Mesendoderm (in vitro differentiated cells): ENCODE results near the gene CLSTN3.
A peak's percentile ranks its signal among the peaks of the same experiment; 100 is the strongest.

Source experiments
- DNase-seq: peaks from one replicate; pipeline ENCODE4 v3.0.0; 2013
- H2AK5ac ChIP-seq: 2 replicates; pipeline ENCODE4 v1.6.1; 2013; ENCODE audit warnings: low read length, inconsistent platforms
- H2BK120ac ChIP-seq: 2 replicates; pipeline ENCODE4 v1.6.1; 2013; ENCODE audit warnings: low read depth, mild to moderate bottlenecking, low read length, moderate library complexity, mixed read lengths
- H2BK15ac ChIP-seq: replicated peaks from 2 replicates; pipeline ENCODE4 v1.6.1; 2013; ENCODE audit warnings: low read depth, mild to moderate bottlenecking, moderate library complexity
- H2BK5ac ChIP-seq: 2 replicates; pipeline ENCODE4 v1.6.1; 2013; ENCODE audit warnings: low read length, inconsistent platforms
- H3K18ac ChIP-seq: 2 replicates; pipeline ENCODE4 v1.6.1; 2013; ENCODE audit warnings: mild to moderate bottlenecking, low read length, mixed read lengths
- H3K23ac ChIP-seq: one replicate; pipeline ENCODE4 v1.6.1; 2013; ENCODE audit warnings: low read length
- H3K27ac ChIP-seq: 2 replicates; pipeline ENCODE4 v1.5.1; 2013; ENCODE audit warnings: low read depth, mild to moderate bottlenecking, inconsistent platforms, low read length, moderate library complexity
- H3K27me3 ChIP-seq: 2 replicates; pipeline ENCODE4 v1.6.1; 2013; ENCODE audit warnings: low read length, control low read depth, mild to moderate bottlenecking, inconsistent platforms; ENCODE audit not compliant: insufficient read depth, poor library complexity
- H3K36me3 ChIP-seq: 2 replicates; pipeline ENCODE4 v1.6.1; 2013; ENCODE audit warnings: low read length, inconsistent platforms; ENCODE audit not compliant: control insufficient read depth, insufficient read depth
- H3K4ac ChIP-seq: one replicate; pipeline ENCODE4 v1.6.1; 2013; ENCODE audit warnings: low read depth, mild to moderate bottlenecking, low read length, moderate library complexity
- H3K4me1 ChIP-seq: 2 replicates; pipeline ENCODE4 v1.6.1; 2013; ENCODE audit warnings: low read depth, low read length, inconsistent platforms; ENCODE audit not compliant: control insufficient read depth
- H3K4me2 ChIP-seq: 2 replicates; pipeline ENCODE4 v1.6.1; 2013; ENCODE audit warnings: low read length
- H3K4me3 ChIP-seq: 2 replicates; pipeline ENCODE4 v1.5.1; 2013; ENCODE audit warnings: mild to moderate bottlenecking, low read length
- H3K56ac ChIP-seq: one replicate; pipeline ENCODE4 v1.6.1; 2013; ENCODE audit warnings: low read length
- H3K79me1 ChIP-seq: 2 replicates; pipeline ENCODE4 v1.6.1; 2013; ENCODE audit warnings: low read length, inconsistent platforms
- H3K79me2 ChIP-seq: 2 replicates; pipeline ENCODE4 v1.6.1; 2013; ENCODE audit warnings: mild to moderate bottlenecking, low read length; ENCODE audit not compliant: control insufficient read depth, insufficient read depth
- H3K9ac ChIP-seq: 2 replicates; pipeline ENCODE4 v1.6.1; 2013; ENCODE audit warnings: low read length, inconsistent platforms
- H4K5ac ChIP-seq: one replicate; pipeline ENCODE4 v1.6.1; 2013; ENCODE audit warnings: low read length
- H4K8ac ChIP-seq: one replicate; pipeline ENCODE4 v1.6.1; 2013; ENCODE audit warnings: low read depth, mild to moderate bottlenecking, control low read depth, low read length, moderate library complexity
- WGBS: extraction: QIAGEN DNeasy Blood & Tissue Kit; methylation state at CpG from one replicate; pipeline ENCODE4 v1.1.7; 2013; ENCODE audit warnings: low lambda C conversion rate, missing lambda C conversion rate; ENCODE audit not compliant: insufficient coverage; ENCODE audit errors: extremely low coverage; 5-methylcytosine and 5-hydroxymethylcytosine counted together

CLSTN3 gene

DNA sequence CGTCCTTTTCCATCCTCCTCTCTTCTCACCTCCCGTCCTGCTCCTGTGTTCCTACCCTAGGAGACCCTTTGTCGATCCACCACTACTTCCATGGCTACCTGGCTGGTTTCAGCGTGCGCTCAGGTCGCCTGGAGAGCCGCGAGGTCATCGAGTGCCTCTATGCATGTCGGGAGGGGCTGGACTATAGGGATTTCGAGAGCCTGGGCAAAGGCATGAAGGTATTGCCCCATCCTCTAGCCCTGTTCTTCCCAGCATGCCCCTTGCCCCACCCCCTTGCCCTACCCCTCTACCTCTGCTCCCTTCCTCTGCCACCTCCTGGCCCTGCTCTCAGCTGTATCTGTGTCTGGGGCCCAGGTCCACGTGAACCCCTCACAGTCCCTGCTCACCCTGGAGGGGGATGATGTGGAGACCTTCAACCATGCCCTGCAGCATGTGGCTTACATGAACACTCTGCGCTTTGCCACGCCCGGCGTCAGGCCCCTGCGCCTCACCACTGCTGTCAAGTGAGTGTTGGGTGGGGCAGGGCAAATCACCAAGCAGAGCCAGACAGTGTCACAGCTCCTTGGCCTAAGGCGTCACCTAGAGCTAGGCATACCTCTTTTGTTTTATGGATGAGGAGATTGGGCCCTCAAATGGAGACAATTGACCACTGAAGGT is 12.8 kb downstream of the CLSTN3 start:
- H3K79me2 ChIP-seq: no peaks in the 10 kb centered on the region
- no peak overlapping the region for H4K5ac ChIP-seq
- no peak overlapping the region for H3K9ac ChIP-seq
- no peak overlapping the region for H3K56ac ChIP-seq
- no peak overlapping the region for H3K4ac ChIP-seq
- H2BK5ac ChIP-seq: no peak overlapping the region
- no peak overlapping the region for H3K18ac ChIP-seq
- H2AK5ac ChIP-seq: no peak overlapping the region
- H3K4me3 ChIP-seq: no peak overlapping the region
- no peaks in the 10 kb centered on the region for H3K36me3 ChIP-seq
- DNase-seq: no peak
- H4K8ac ChIP-seq: no peak overlapping the region
- H2BK120ac ChIP-seq: no peak overlapping the region
- no peaks in the 10 kb centered on the region for H3K27me3 ChIP-seq
- no peak overlapping the region for H3K4me2 ChIP-seq
- H3K79me1 ChIP-seq: no peaks in the 10 kb centered on the region
- H3K23ac ChIP-seq: no peak overlapping the region
- no peaks in the 10 kb centered on the region for H3K4me1 ChIP-seq
- no peak overlapping the region for H2BK15ac ChIP-seq
- no CpG with 5 or more reads among the region's 18 CpGs for WGBS
- no peak overlapping the region for H3K27ac ChIP-seq

DNA sequence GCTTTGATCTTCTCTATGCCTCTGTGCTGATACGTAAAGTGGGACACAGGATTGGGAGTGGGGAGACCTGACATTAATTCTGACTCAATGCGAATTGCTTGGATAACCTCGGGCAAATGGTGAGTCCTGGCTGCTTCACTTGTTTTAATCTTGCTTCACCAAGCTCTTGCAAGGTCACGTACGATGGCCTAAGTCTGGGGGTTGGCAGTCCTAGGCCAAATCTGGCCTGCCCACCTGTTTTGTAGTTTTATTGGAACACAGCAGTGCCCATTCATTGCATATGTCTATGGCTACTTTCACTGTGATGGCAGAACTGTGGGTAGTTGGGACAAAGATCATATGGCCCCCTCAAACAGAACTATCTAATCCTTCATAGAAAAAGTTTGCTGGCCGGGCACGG is 13.4 kb downstream of the CLSTN3 start:
- no CpG with 5 or more reads among the region's 7 CpGs for WGBS

DNA sequence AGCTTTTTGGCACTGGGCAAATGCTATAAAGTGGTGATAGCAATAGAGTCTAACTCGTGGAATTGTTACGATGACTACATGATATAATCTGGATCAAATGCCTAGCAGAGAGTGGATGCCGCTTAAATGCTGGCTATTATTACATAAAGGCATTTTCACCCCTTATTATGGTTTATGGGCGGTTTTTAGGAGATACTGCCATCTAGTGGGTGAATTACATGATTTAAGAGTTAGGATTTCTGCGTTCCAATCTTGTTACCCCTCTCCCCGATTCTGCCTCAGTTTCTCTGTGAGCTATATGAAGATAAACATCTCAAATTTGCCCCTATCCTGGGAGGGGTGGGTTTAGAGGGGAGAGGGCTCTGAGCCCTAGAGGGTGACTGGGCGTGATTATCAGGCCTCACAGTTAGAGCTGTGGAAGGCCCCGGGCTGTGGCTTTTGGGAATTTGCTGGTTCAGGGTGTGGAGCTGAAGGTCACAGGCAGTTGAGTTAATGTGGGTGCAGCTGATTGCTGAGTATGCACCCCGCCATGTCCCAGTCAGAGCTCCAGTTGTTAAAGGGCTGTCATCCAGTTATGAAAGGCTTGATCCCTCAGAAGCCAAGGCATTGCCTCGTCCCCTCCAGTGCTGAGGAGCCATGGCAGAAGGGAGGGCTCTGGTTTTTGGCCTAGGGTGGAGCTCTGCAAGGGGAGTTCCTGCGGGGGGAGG is 14.4 kb downstream of the CLSTN3 start:
- no peaks in the 10 kb centered on the region for H3K27me3 ChIP-seq
- peak; percentile 29 for DNase-seq

More for the DNA sequence above, 13.4 kb downstream of the CLSTN3 start:
- Histone ChIP-seq H3K27ac (no peak overlapping the region), H2AK5ac (no peak overlapping the region), H3K79me2 (no peaks in the 10 kb centered on the region), H3K9ac (no peak overlapping the region), H3K4me1 (no peaks in the 10 kb centered on the region), H3K36me3 (no peaks in the 10 kb centered on the region), H3K23ac (no peak overlapping the region), H3K27me3 (no peaks in the 10 kb centered on the region), H2BK5ac (no peak overlapping the region), H3K4me2 (no peak overlapping the region), H3K4me3 (no peak overlapping the region), H4K5ac (no peak overlapping the region), H3K18ac (no peak overlapping the region), H3K4ac (no peak overlapping the region), H3K56ac (no peak overlapping the region), H4K8ac (no peak overlapping the region), H2BK120ac (no peak overlapping the region), H3K79me1 (no peaks in the 10 kb centered on the region), H2BK15ac (no peak overlapping the region)
- DNase-seq: no peak

DNA sequence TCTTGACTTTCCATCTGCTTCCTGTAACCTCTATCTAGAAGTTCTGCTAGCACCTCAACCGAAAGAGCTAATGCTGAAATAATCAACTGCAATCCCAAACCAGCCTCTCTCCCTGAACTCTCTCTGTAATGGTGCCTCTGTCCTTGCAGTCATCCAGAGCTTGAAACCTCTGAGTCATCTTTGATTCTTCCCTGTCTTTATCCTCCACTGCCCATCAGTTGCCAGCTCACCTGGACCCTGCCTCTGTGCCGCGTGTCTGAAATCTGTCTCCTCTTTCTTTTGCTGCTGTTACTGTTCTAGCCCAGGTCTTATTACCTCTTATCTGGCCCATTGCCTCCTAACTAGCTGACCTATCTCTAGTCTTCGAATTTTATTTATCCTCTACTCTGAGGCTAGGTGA is 15.5 kb downstream of the CLSTN3 start:
- Histone ChIP-seq H3K79me2 (no peaks in the 10 kb centered on the region), H3K27ac (no peak overlapping the region), H3K27me3 (no peaks in the 10 kb centered on the region), H4K8ac (no peak overlapping the region), H3K9ac (no peak overlapping the region), H3K4me1 (no peaks in the 10 kb centered on the region), H3K4ac (no peak overlapping the region), H2BK15ac (no peak overlapping the region), H3K4me3 (no peak overlapping the region), H3K56ac (no peak overlapping the region), H2BK5ac (no peak overlapping the region), H3K79me1 (no peaks in the 10 kb centered on the region), H3K18ac (no peak overlapping the region), H4K5ac (no peak overlapping the region), H2AK5ac (no peak overlapping the region), H3K4me2 (no peak overlapping the region), H3K23ac (no peak overlapping the region), H3K36me3 (no peaks in the 10 kb centered on the region), H2BK120ac (no peak overlapping the region)
- WGBS: no CpG with 5 or more reads among the region's 4 CpGs
- no peak for DNase-seq

More for the DNA sequence above, 14.4 kb downstream of the CLSTN3 start:
- no CpG with 5 or more reads among the region's 11 CpGs for WGBS
- Histone ChIP-seq H2BK120ac (no peak overlapping the region), H3K4me1 (no peaks in the 10 kb centered on the region), H3K4me3 (no peak overlapping the region), H2AK5ac (no peak overlapping the region), H3K79me2 (no peaks in the 10 kb centered on the region), H4K5ac (no peak overlapping the region), H3K56ac (peak overlapping the region; percentile 31), H2BK5ac (no peak overlapping the region), H4K8ac (no peak overlapping the region), H3K9ac (no peak overlapping the region), H3K23ac (no peak overlapping the region), H2BK15ac (no peak overlapping the region), H3K27ac (no peak overlapping the region), H3K18ac (no peak overlapping the region), H3K79me1 (no peaks in the 10 kb centered on the region), H3K36me3 (no peaks in the 10 kb centered on the region), H3K4ac (no peak overlapping the region), H3K4me2 (no peak overlapping the region)

DNA sequence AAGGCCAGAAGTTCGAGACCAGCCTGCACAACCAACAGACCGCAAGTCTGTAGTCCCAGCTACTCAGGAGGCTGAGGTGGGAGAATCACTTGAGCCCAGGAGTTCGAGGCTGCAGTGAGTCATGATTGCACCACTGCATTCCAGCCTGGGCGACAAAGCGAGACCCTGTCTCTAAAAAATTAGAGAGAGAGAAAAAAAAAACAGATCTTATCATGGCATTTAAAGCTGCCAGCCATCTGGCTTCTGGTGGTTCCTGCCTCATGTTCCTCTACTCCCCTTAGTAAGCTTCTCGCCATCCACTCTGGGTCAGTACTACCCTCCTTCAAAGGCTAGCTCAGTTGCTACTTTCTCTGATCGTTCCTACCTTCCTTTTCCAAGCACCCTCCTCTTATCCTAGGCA is 16.1 kb downstream of the CLSTN3 start:
- Histone ChIP-seq H3K4me2 (no peak overlapping the region), H4K5ac (no peak overlapping the region), H2BK120ac (no peak overlapping the region), H3K23ac (no peak overlapping the region), H3K56ac (no peak overlapping the region), H3K4me1 (no peaks in the 10 kb centered on the region), H2BK5ac (no peak overlapping the region), H2BK15ac (no peak overlapping the region), H3K18ac (no peak overlapping the region), H3K4ac (no peak overlapping the region), H2AK5ac (no peak overlapping the region), H3K79me2 (no peaks in the 10 kb centered on the region), H3K4me3 (no peak overlapping the region), H3K27ac (no peak overlapping the region), H4K8ac (no peak overlapping the region), H3K79me1 (no peaks in the 10 kb centered on the region), H3K36me3 (no peaks in the 10 kb centered on the region), H3K9ac (no peak overlapping the region), H3K27me3 (no peaks in the 10 kb centered on the region)
- WGBS: no CpG with 5 or more reads among the region's 7 CpGs
- no peak for DNase-seq
